ENCODE data around the gene COIL.

The COIL gene

DNA sequence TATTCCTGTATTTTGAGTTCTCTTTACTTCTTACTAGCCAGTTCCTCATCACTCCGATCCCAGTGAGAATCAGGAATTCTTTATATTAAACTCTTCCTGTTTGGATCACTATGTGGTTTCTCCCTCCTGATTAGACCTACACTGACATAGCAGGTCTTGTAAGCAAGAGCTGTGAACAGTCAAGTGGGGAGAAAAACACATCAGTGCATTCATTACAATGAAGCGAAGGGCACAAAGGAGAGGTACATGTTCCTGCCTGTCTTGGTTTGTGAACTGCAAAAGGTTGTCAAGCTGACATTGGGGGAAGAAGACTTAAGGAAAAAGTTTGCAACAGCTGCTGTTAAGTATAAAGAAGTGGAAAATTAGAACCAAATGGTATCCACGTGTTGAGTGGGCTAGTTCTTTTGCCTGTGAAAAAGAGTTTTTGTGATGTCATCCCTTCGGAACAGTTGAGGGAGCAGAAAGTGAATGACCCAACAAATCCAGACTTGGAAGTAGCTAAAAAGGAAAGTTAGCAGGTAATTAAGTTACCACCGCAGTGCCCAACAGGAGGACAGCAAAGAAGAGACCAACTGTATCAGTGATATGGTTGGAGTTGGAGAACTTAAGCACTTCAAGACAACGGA lies 24.0 kb downstream of the COIL start:
- no peaks in the 10 kb centered on the region for H3K4me1 ChIP-seq (ENCODE audit: control insufficient read depth, insufficient read depth, low read length)
- H3K27ac ChIP-seq (ENCODE audit: insufficient read depth, low read depth, low read length, poor library complexity, severe bottlenecking): no peak overlapping the region
- no peak overlapping the region for H3K4me3 ChIP-seq (ENCODE audit: insufficient read depth, low read depth, low read length)
- H3K27me3 ChIP-seq (ENCODE audit: control insufficient read depth, insufficient read depth, low read length, poor library complexity, severe bottlenecking): no peaks in the 10 kb centered on the region
- WGBS, 2 experiments: 96 to 97% methylated on average over 6 of the region's 6 CpGs
- peaks cover 32% of the 10 kb centered on the region for H3K36me3 ChIP-seq (ENCODE audit: control insufficient read depth, insufficient read depth, low read length)
- no peaks in the 10 kb centered on the region for H3K9me3 ChIP-seq (ENCODE audit: control insufficient read depth, low read length)

DNA sequence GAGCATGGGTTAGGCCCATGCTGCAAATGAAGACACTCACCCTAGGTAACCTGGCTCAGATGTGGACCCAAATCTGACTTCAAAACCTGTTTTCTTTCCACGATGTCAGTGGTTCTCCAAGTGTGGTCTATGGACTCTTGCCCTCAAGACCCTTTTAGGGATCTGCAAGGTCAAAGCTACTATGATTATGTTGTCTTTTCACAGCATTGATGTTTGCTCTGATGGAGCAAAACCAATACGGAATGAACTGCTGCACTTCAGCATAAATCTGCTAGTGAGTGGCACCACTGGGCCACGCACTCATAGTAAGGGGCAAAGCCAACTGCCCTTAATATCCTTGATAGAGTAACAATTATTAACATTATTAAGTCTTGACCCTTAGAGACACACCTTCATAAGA lies 25.4 kb downstream of the COIL start:
- peaks cover 29% of the 10 kb centered on the region for H3K36me3 ChIP-seq (ENCODE audit: control insufficient read depth, insufficient read depth, low read length)
- H3K27me3 ChIP-seq (ENCODE audit: control insufficient read depth, insufficient read depth, low read length, poor library complexity, severe bottlenecking): no peaks in the 10 kb centered on the region
- no peak overlapping the region for H3K27ac ChIP-seq (ENCODE audit: insufficient read depth, low read depth, low read length, poor library complexity, severe bottlenecking)
- no peak overlapping the region for H3K4me3 ChIP-seq (ENCODE audit: insufficient read depth, low read depth, low read length)
- H3K4me1 ChIP-seq (ENCODE audit: control insufficient read depth, insufficient read depth, low read length): no peaks in the 10 kb centered on the region
- H3K9me3 ChIP-seq (ENCODE audit: control insufficient read depth, low read length): no peaks in the 10 kb centered on the region
- WGBS, 2 experiments: 94 to 99% methylated on average over 3 of the region's 3 CpGs

DNA sequence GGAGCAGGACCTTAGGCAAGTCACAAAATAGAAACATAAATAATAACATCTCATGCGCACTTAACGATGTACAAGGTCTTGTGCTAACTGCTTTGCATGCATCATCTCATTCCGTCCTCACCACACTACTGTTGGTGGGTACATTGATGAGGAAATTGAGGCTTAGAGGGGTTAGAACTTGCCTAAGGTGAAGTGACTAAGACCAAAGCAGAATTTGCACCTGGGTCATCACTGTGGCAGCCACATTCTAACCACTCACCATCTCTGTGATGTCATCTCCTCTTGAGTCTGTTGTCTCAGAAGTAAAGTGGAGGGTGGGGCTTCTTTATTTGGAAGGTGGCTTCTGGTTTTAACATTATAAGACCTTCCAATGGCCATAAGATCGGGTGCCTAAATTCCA lies 26.6 kb downstream of the COIL start:
- peaks cover 4% of the 10 kb centered on the region for H3K9me3 ChIP-seq (ENCODE audit: control insufficient read depth, low read length)
- WGBS, 2 experiments: 95 to 96% methylated on average over 4 of the region's 4 CpGs
- no peak overlapping the region for H3K4me3 ChIP-seq (ENCODE audit: insufficient read depth, low read depth, low read length)
- H3K36me3 ChIP-seq (ENCODE audit: control insufficient read depth, insufficient read depth, low read length): peaks cover 25% of the 10 kb centered on the region
- no peak overlapping the region for H3K27ac ChIP-seq (ENCODE audit: insufficient read depth, low read depth, low read length, poor library complexity, severe bottlenecking)
- H3K27me3 ChIP-seq (ENCODE audit: control insufficient read depth, insufficient read depth, low read length, poor library complexity, severe bottlenecking): no peaks in the 10 kb centered on the region
- no peaks in the 10 kb centered on the region for H3K4me1 ChIP-seq (ENCODE audit: control insufficient read depth, insufficient read depth, low read length)

DNA sequence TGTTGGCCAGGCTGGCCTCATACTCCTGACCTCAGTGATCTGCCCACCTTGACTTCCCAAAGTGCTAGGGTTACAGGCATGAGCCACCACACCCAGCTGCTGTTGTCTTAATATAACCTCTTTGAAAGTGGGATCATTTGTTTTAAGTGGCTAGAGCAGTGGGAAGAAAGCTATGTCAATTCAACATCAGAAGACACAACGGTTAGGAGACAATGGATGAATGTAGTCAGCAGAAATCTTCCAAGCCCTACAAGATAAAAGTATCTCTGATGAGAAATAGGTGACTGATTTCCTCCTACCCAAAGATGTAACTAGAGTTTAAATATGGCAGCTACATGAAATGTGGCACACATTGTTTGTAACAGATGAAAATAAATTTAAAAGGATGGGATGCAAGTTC lies 27.0 kb downstream of the COIL start:
- no peak overlapping the region for H3K27ac ChIP-seq (ENCODE audit: insufficient read depth, low read depth, low read length, poor library complexity, severe bottlenecking)
- peaks cover 22% of the 10 kb centered on the region for H3K36me3 ChIP-seq (ENCODE audit: control insufficient read depth, insufficient read depth, low read length)
- H3K4me1 ChIP-seq (ENCODE audit: control insufficient read depth, insufficient read depth, low read length): no peaks in the 10 kb centered on the region
- H3K4me3 ChIP-seq (ENCODE audit: insufficient read depth, low read depth, low read length): no peak overlapping the region
- H3K9me3 ChIP-seq (ENCODE audit: control insufficient read depth, low read length): peaks cover 7% of the 10 kb centered on the region
- WGBS, 2 experiments: 88 to 100% methylated on average over 1 of the region's 1 CpG
- no peaks in the 10 kb centered on the region for H3K27me3 ChIP-seq (ENCODE audit: control insufficient read depth, insufficient read depth, low read length, poor library complexity, severe bottlenecking)

DNA sequence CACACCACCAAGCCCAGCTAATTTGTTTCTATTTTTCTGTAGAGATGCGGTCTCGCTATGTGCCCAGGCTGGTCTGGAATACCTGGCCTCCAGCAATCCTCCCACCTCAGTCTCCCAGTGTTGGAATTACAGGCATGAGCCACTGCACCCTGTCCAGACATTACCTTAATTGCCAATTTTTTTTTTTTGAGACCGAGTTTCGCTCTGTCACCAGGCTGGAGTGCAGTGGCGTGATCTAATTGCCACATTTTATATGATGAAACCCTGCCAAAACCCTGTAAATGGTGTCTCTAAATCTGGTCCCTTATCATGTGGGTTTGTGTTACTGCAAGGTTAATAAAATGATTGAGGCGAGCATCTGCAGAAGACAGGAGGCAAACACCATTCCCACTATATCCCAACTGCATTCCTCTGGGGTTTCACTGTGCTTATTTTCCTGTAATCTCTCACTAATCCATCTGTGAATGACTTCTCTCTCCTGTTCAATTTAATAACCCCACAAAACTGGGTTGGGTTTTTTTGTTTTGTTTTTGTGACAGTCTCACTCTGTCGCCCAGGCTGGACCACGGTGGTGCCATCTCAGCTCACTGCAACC lies 27.6 kb downstream of the COIL start:
- Histone ChIP-seq H3K4me1 (ENCODE audit: control insufficient read depth, insufficient read depth, low read length) (no peaks in the 10 kb centered on the region), H3K9me3 (ENCODE audit: control insufficient read depth, low read length) (peaks cover 10% of the 10 kb centered on the region), H3K27me3 (ENCODE audit: control insufficient read depth, insufficient read depth, low read length, poor library complexity, severe bottlenecking) (no peaks in the 10 kb centered on the region), H3K36me3 (ENCODE audit: control insufficient read depth, insufficient read depth, low read length) (peaks cover 17% of the 10 kb centered on the region), H3K27ac (ENCODE audit: insufficient read depth, low read depth, low read length, poor library complexity, severe bottlenecking) (no peak overlapping the region), H3K4me3 (ENCODE audit: insufficient read depth, low read depth, low read length) (no peak overlapping the region)
- WGBS, 2 experiments: 91 to 95% methylated on average over 8 of the region's 8 CpGs

DNA sequence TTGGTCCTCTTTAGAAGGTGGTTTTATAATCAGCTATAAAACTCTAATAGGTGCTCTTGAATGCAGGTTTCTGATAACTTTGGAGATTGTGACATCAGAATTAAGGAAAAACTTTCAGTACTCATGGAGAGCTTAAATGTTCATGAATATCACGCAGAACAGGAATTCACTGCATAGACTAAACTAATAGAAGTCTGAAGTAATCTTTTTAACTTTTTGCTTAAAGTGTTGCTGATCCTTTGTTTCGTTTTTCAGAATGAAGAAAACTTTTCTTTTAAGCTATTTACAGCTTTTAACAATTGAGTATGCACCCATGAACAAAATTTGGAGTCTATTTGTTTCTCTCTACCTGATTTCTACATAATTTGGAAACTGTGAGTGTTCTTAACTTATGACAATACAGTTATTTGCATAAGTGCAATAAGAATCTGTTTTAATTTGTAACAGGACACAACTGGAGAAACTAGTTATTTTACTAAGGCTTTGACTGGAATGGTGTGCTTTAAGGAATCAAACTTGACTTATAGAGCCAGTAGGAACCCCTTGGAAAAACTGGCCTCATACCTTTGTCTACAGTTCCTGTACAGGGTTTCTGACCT lies 30.0 kb downstream of the COIL start:
- 95 to 100% methylated on average over 2 of the region's 2 CpGs for WGBS, 2 experiments
- H3K4me3 ChIP-seq (ENCODE audit: insufficient read depth, low read depth, low read length): no peak overlapping the region
- H3K27ac ChIP-seq (ENCODE audit: insufficient read depth, low read depth, low read length, poor library complexity, severe bottlenecking): no peak overlapping the region
- no peaks in the 10 kb centered on the region for H3K4me1 ChIP-seq (ENCODE audit: control insufficient read depth, insufficient read depth, low read length)
- peaks cover 11% of the 10 kb centered on the region for H3K9me3 ChIP-seq (ENCODE audit: control insufficient read depth, low read length)
- H3K36me3 ChIP-seq (ENCODE audit: control insufficient read depth, insufficient read depth, low read length): peaks cover 5% of the 10 kb centered on the region
- no peaks in the 10 kb centered on the region for H3K27me3 ChIP-seq (ENCODE audit: control insufficient read depth, insufficient read depth, low read length, poor library complexity, severe bottlenecking)

DNA sequence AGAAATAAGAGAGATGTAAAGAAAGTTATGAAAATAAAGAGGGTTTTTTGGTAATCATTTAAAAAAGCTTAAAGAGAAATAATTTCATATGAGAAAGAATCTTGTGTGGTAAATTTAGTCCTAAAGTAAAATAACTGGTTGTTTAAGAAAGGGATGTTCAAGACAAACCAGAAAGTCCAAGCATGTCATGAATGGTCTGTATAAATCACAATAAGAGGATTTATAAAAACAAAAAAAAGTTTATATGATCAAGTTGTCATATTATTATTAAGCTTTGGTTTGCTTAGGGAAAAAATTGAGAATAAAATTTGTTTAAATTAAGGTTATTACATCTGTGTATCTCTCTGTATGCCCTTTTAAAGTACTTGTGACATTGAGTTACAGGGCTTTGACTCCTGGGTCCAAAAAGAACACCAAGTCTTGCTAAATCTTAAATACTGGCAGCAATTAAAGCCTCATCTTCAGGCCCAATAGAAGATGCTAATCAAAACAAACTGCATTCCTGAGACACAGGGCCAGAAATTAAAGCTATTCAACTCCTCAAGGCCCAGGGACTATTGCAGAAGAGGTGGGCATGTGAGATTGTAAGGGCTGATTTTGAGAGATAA lies 31.4 kb downstream of the COIL start:
- Histone ChIP-seq H3K4me1 (ENCODE audit: control insufficient read depth, insufficient read depth, low read length) (no peaks in the 10 kb centered on the region), H3K27ac (ENCODE audit: insufficient read depth, low read depth, low read length, poor library complexity, severe bottlenecking) (no peak overlapping the region), H3K36me3 (ENCODE audit: control insufficient read depth, insufficient read depth, low read length) (peaks cover 5% of the 10 kb centered on the region), H3K4me3 (ENCODE audit: insufficient read depth, low read depth, low read length) (no peak overlapping the region), H3K9me3 (ENCODE audit: control insufficient read depth, low read length) (peaks cover 11% of the 10 kb centered on the region), H3K27me3 (ENCODE audit: control insufficient read depth, insufficient read depth, low read length, poor library complexity, severe bottlenecking) (no peaks in the 10 kb centered on the region)

DNA sequence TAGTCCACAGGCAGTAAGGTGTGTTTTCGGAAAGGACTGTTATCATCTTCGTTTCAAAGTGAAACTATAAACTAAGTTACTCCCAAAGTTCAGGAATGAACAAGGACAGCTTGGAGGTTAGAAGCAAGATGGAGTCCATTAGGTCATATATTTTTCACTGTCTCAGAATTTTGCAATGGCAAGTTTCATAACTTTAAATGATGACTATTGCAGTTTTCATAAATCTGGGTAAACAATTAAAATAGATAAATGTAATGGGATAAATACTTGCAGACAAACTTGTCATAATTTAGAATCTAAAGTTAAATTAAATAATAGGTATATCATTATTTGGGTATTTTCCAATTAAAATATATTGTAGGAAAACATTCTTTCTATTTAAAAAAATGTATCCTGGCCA lies 32.3 kb downstream of the COIL start:
- Histone ChIP-seq H3K4me3 (ENCODE audit: insufficient read depth, low read depth, low read length) (no peak overlapping the region), H3K9me3 (ENCODE audit: control insufficient read depth, low read length) (peaks cover 11% of the 10 kb centered on the region), H3K27ac (ENCODE audit: insufficient read depth, low read depth, low read length, poor library complexity, severe bottlenecking) (no peak overlapping the region), H3K36me3 (ENCODE audit: control insufficient read depth, insufficient read depth, low read length) (peaks cover 5% of the 10 kb centered on the region), H3K4me1 (ENCODE audit: control insufficient read depth, insufficient read depth, low read length) (no peaks in the 10 kb centered on the region), H3K27me3 (ENCODE audit: control insufficient read depth, insufficient read depth, low read length, poor library complexity, severe bottlenecking) (no peaks in the 10 kb centered on the region)
- WGBS, 2 experiments: 98 to 100% methylated on average over 2 of the region's 2 CpGs

DNA sequence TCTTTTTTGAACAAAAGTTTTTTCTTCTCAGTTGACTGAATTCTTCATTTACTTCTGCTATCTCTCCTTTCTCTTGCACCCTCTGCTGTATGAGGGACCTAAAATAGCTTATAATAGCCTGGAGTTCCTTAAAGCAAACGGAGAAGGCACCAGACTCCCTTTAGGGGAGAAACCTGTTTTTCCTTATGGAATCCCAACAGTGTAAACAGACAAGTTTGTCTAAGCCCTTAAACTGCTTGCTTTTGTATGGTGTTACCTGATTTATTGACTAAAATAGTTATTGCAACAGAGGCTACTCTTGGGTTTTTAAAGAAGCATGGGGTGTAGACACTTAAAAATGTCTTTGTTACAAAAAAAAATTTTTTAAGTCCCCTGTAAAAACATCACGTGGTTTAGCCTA lies 34.1 kb downstream of the COIL start:
- Histone ChIP-seq H3K27ac (ENCODE audit: insufficient read depth, low read depth, low read length, poor library complexity, severe bottlenecking) (no peak overlapping the region), H3K4me1 (ENCODE audit: control insufficient read depth, insufficient read depth, low read length) (no peaks in the 10 kb centered on the region), H3K4me3 (ENCODE audit: insufficient read depth, low read depth, low read length) (no peak overlapping the region), H3K9me3 (ENCODE audit: control insufficient read depth, low read length) (peaks cover 11% of the 10 kb centered on the region), H3K36me3 (ENCODE audit: control insufficient read depth, insufficient read depth, low read length) (no peaks in the 10 kb centered on the region), H3K27me3 (ENCODE audit: control insufficient read depth, insufficient read depth, low read length, poor library complexity, severe bottlenecking) (no peaks in the 10 kb centered on the region)
- WGBS, 2 experiments: 68 to 73% methylated on average over 2 of the region's 2 CpGs

DNA sequence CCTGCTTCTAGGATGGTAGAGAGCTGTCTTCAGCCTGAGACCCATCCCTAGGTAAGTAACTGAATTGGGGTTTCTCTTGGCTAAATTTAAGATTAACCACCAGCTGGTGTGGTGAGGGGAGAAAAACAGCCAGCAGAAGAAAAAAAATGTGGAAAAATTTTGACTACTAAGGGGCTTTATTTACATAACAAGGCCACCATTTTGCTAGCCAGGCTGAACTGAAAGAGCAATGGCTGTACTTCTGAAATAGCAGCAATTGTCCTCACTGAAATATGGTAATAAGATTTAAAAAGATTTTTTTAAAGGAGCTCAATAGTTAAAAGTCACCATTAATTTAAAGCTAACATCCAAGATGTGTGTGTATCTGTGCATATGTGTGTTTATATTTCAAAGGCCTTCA lies 34.6 kb downstream of the COIL start:
- Histone ChIP-seq H3K9me3 (ENCODE audit: control insufficient read depth, low read length) (peaks cover 11% of the 10 kb centered on the region), H3K4me3 (ENCODE audit: insufficient read depth, low read depth, low read length) (no peak overlapping the region), H3K27me3 (ENCODE audit: control insufficient read depth, insufficient read depth, low read length, poor library complexity, severe bottlenecking) (no peaks in the 10 kb centered on the region), H3K4me1 (ENCODE audit: control insufficient read depth, insufficient read depth, low read length) (no peaks in the 10 kb centered on the region), H3K27ac (ENCODE audit: insufficient read depth, low read depth, low read length, poor library complexity, severe bottlenecking) (no peak overlapping the region), H3K36me3 (ENCODE audit: control insufficient read depth, insufficient read depth, low read length) (no peaks in the 10 kb centered on the region)
